OCI-LY1 (cell line): ENCODE data around the gene VAV3.

ENCODE experiments used
- CTCF ChIP-seq: fragments of 200-600 bp; sonication (generic), shearing (Covaris generic); IDR thresholded peaks from 2 replicates; pipeline ENCODE4 v1.5.1; 2017; ENCODE audit warnings: mild to moderate bottlenecking, antibody characterized with exemption, low read length, moderate library complexity, mixed read lengths
- EZH2 ChIP-seq: fragments of 200-600 bp; sonication (generic), shearing (Covaris generic); IDR thresholded peaks from 2 replicates; pipeline ENCODE4 v1.8.0; 2017; ENCODE audit warnings: borderline replicate concordance, mixed run types, mild to moderate bottlenecking, antibody characterized with exemption, low read length, moderate library complexity, mixed read lengths

- TF ChIP-seq CTCF (no peak), EZH2 (no peak)
Measured at GRCh38 chr1:107802654-107803053, 162.3 kb downstream of the VAV3 start.
